Stimulated activated CD4-positive, alpha-beta T cell treated with anti-CD3 and anti-CD28 coated beads, TNF-alpha, amount 100 ng/mL, for 4 hours (primary cell): Measurements from ENCODE around the gene CYP4F11.
"Not testable (repeated sequence)": the region's sequence is repeated elsewhere in the genome, so short reads cannot be mapped to it uniquely, and the experiment has no call there.

Experiments
- DNase-seq, 3 experiments: peaks; one replicate each; pipeline ENCODE4 v3.0.0-alpha.2; 2020; ENCODE audit warnings: low read depth in 3 of 3

CYP4F11 gene

DNA sequence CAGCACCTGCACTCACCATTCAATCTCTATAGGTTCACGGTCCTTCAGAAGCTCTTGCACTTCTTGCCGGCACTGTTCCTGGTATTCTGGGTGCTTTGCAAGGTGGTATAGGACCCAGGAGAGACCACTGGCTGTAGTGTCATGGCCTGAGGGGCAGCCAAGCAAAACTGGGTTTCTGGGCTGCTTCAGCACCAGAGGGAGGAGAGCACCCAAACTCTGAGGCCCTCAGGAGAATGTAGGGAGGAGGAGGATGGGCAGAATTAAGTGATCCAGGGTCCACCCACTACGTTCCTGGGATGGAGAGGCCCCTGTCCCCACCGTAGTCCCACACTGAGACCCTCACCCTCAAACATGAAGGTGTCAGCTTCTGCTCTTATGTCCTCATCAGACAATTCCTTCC, 12.3 kb downstream of the CYP4F11 start:
- no peak for DNase-seq

DNA sequence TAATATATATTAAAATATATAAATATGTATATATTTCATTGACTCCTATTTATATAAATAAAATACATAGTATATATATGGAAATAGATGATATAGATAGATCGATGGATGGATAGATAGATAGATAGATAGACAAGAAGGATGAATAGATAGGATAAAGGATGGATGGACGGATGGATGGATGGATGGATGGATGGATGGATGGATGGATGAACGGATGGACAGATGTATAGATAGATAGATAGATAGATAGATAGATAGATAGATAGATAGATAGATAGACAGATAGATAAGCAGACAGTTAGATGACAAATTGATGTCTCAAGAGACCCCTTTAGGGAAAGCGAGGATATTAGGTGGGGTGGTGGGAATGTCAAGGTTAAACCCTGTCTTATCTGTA, 15.1 kb downstream of the CYP4F11 start:
- DNase-seq = no peak

DNA sequence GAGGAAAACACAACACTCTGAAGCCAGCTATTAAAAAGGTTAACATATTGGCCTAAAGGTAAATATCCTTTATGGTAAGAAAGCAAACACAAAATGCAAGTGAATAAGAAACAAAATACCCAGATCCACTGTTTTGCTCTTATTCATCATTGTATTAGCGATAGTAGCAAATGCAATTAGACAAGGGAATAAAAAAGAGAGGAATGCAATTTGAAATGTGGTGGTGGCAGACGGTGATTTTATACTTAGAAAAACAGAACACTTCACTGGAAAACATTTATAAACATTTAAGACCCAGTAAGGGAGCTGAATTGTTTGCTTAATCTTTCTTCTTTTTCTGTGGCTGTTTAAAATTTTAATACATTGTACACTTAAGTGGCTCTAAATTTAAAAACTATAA, 19.2 kb downstream of the CYP4F11 start:
- DNase-seq = no peak

DNA sequence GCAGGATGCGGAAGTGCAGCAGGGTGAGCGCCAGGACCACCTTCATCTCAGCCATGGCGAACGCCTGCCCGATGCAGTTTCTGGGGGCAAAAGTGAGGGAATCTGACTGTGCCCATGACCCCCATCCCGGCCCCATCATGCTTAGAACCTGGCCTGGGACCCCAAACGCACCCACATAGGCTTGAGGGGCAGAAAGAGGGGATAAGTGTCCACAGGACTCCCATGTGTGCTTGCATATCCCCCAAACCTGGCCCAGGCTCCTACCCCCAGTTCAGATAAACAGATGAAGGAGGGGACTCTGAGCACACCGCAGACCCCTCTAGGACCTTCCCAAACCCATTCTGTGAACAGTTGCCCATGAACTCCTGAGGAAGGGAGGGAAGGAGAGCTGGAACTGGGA, 20.5 kb downstream of the CYP4F11 start:
- no peak for DNase-seq

DNA sequence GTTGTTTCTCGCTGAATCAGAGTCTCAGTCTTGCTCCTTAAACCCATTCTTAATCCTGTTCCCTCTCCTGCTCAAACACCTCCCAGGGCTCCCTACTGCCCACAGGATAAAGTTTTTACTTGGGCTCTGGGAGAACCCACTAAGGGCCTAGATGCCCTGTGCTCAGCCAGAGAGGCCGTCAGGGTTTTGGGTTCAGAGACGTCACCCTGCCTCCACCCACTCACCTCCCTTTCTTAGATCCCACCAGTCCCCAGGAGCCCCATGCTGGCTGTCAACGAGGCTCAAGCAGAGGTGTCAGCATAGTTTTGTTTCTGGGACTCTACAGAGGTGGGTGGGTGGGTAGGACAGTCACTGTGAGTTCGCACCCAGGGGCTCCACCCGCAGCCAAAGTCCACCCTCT, 20.9 kb downstream of the CYP4F11 start:
- DNase-seq = no peak

DNA sequence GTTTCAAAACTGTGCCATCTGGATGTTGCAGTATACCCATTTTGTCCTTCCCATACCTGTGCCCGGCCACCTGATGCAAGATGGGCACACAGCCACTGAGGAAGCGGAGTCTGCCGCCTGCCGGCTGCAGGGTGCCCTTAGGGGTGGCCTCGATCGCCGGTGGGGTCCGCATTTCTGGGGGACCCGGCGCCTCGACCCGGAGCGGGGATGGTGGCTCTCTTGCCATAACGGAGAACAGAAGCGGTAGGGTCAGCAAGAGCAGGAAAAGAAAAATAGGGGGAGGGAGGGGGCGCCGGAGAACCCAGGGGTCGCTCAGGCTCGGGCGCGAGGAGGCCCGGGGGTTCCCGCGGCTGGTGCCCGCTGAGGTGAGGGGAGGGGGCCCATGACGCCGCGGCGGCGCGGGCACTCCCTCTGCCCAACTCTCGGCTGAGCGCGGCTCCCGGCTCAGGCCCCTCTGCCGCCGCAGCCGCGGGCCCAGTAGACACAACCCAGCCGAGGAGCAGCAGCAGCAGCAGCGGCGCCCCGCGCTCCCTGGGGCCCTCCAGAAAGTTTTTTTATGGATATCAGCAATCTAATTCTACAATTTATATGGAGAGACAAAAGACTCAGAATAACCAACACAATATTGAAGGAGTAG, 22.6 kb downstream of the CYP4F11 start:
- DNase-seq = no peak

DNA sequence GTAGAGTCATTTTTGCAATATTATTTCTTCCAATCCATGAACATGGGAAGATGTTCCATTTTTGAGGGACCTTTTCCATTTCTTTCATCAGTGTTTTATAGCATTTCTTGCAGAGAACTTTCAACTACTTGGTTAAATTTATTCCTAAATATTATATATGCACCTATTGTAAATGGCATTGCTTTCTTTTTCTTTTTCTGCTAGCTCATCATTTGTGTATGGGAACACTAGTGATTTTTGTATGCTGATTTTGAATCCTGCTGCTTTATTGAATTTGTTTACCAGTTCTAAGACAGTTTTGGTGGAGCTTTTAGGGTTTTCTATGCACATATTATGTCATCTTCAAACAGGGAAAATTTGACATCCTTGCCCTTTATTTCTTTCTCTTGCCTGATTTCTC, 29.3 kb downstream of the CYP4F11 start:
- DNase-seq = no peak

DNA sequence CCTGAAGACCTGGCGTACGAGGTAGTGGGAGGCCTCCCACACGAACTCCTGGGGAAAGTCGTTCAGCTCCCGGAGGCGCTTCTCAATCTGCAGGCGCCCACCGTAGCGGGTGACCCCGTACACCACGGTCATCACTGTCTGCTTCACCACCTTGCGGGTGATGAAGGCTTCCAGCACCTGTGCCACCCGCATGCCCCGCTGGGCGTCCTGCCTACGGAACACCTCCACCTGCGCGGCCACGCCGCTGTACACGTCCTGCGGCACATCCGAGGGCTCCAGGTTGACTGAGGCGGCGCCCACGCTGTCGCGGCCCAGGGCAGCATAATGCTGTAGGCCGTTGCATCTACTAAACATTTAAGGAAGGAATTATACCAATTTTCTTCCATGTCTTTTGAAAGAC, 31.4 kb downstream of the CYP4F11 start:
- DNase-seq = not testable (repeated sequence)

DNA sequence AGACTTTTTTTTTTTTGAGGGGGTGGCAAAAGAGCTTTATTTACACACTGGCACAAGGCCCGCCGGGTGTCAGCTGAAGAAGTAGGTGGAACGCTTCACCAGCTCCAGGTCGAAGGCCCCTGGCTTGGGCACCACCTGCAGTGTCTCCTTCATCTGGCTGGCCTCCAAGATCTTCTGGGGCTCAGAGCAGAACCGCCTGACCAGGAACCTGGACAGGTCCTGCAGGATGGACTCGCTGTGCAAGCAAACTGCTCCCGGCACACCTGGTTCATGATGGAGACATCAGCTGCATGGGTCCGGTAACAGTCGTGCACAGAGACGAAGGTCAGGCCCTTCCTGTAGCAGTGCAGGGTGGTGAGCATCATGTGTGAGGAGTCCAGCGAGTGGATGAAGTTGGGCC, 32.1 kb downstream of the CYP4F11 start:
- no peak for DNase-seq

DNA sequence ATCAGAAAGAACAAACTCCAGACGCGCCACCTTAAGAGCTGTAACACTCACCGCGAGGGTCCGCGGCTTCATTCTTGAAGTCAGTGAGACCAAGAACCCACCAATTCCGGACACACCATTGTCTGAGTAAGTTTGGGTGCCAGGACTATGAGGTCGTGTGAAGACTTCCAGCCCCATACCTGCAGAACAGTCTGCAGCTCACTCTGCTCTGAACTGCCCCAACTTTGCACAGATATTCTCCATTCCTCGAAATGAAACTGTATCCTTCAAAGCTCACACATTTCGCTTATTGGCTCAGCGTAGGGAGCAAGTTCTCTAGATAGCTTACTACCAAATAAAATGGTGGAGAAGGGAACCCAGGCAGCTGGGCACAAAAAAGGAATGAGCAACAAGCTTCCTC, 33.8 kb downstream of the CYP4F11 start:
- no peak for DNase-seq

DNA sequence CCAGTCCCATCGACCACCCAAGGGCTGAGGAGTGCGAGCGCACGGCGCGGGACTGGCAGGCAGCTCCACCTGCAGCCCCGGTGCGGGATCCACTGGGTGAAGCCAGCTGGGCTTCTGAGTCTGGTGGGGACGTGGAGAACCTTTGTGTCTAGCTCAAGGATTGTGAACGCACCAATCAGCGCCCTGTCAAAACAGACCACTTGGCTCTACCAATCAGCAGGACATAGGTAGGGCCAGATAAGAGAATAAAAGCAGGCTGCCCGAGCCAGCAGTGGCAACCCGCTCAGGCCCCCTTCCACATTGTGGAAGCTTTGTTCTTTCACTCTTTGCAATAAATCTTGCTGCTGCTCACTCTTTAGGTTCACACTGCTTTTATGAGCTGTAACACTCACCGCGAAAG, 34.3 kb downstream of the CYP4F11 start:
- not testable (repeated sequence) for DNase-seq

DNA sequence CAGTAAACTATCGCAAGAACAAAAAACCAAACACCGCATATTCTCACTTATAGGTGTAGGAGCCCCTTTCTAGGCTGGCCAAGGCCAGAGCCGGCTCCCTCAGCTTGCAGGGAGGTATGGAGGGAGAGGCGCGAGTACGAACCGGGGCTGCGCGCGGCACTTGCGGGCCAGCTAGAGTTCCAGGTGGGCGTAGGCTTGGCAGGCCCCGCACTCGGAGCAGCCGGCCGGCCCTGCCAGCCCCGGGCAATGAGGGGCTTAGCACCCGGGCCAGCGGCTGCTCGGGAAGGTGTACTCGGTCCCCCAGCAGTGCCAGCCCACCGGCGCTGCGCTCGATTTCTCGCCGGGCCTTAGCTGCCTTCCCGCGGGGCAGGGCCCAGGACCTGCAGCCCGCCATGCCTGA, 34.8 kb downstream of the CYP4F11 start:
- not testable (repeated sequence) for DNase-seq

DNA sequence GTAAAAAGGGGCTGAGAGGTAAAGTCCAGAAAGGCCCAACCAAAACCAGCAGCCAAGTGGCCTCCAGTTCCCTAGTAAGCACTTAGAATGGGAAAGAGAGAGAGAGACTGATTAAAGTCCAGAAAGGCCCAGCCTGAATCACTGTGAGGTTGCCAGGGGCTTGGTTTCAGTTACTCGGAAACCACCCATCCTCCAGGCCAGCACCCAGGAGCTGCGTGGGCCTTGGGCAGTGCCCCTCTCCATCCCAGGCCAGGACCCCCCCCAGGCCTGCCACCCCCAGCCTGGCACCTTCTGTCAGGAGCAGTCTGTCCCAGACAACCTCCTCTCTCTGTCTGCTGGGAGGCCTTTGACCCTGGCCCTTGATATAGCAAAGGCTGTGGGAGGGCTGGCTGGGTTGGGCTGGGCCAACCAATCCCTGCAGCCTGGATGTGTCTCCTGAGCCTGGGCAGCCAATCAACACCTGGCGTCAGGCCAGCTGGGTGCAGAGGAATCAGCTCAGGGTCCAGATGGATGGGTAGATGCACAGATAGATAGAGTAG, 36.5 kb downstream of the CYP4F11 start, which contains the start of gene CYP4F2:
CYP4F2 (minus strand) TSS at position 337 of the 539 bp plus-strand sequence. CDS start 463 bp downstream, outside the sequence.
- DNase-seq = no peak

DNA sequence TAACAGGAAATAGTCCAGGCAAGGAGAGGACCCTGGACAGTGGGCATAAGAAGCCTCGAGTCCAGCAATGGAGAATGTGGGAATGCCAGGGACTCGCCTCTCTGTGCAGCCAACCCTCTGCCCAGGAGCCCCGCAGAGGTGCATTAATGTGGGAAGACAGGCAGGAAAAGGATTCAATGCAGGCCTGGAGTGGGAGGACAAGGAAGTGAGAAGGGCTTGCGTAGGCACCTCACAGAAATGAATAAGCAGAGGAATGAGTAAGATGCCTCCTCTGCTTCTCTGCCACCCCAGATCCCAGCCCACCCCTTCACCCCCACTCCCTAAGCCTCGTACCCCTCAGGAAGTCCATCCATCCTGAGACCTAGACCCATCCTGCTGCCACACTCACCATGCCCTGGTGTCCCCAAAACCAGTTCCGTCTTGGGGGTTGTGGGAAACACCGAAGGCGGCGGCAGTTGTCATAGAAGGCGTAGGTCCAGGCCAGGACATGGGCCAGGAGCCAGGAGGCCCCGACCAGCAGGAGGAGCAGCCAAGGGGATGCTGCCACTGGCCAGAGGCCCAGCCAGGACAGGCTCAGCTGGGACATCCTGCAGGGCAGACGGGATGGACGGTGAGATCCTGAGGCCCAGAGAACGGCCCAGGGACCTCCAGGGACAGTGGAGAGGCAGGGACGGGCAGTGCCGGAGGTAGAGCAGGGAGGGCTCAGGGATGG, 37.1 kb downstream of the CYP4F11 start:
- DNase-seq = no peak

DNA sequence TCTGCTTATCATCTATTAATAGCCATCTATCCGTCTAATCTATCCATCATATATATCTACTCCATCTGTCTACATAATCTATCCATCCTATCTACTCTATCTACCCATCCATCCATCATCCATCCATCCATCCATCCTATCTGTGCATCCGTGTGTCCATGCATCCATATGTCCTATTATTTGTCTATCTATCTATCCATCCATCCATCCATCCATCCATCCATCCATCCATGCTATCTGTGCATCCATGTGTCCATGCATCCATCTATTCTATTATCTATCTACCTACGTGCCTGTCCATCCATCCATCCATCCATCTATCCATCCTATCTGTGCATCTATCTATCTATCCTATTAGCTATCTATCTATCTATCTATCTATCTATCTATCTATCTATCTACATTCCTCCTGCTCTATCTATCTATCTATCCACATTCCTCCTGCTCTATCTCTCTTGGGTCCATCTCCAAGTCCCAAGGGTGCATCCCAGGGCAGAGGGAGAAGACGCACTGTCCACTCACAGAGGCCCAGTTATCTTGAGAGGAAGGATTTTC, 38.4 kb downstream of the CYP4F11 start:
- no peak for DNase-seq

DNA sequence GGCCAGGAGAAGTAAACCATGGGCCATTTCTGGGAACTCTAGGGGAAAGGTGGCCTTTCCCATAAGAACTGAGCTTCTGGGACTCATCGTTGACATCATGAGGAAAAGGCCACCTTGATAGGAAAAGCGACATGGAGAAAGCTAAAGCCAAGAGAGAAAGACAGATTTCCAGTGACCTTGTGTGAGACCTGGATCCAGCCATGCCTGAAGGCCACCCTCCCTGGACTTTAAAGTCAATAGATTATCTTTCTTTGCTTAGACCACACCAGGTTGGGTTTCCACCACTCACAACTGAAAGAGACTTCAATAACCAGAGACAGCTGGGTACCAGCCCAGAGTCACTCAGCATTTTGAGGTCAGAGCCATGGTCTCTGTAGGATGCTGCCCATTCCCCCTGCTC, 40.0 kb downstream of the CYP4F11 start:
- no peak for DNase-seq

DNA sequence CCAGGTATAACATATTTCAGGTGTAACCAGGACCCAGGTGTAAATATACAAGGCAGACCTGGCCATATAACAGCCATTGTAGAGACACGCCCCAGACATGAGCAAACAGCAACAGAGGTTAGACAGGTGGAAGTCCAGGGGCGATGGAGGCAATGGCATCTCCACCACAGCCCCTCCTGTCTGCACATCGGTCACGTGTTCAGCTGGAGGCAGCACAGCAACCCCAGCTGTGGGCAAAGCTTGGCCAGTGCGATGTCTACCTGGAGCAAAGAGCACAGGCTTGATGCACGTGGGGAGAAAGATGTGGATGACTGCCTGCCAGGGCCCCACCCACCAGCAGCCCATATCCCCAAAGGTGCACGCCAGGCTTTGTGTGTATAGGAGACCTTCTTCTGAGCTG, 40.9 kb downstream of the CYP4F11 start:
- DNase-seq = no peak

DNA sequence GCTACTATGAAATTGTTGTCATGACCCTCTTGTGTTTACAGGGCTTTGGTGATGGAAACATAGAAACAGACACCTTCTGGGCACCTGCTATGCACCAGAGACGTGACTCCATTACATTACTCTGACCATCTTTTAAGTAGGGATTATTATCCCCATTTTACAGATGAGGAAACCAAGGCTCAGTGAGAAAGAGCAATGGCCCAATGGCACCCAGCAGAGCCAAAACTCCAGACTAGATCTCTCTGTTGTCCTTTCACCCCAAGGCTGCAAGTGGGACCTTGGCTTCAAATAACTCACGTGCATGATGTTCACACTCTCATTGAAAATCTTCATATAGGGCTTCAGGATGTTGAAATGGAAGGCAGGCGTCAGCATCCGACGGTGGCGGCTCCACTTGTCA, 42.3 kb downstream of the CYP4F11 start:
- no peak for DNase-seq

DNA sequence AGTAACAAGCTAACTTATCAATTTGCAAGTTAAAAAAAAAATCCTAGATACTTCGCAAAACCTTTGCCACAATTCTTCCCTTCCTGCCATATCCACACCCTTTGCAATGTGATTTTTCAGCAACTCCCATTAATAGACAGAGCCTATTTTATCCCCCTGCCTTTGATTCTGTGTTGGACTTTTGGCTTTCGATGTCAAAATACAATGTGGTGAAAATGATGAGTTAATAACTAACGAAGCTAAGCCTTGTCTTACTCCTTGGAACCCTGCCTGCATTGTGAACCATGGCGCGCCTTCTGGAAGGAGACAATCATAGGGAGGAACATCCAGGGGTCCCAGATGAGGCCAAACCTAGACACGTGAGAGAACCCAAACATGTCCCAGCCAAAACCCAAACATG, 42.9 kb downstream of the CYP4F11 start:
- DNase-seq = no peak

DNA sequence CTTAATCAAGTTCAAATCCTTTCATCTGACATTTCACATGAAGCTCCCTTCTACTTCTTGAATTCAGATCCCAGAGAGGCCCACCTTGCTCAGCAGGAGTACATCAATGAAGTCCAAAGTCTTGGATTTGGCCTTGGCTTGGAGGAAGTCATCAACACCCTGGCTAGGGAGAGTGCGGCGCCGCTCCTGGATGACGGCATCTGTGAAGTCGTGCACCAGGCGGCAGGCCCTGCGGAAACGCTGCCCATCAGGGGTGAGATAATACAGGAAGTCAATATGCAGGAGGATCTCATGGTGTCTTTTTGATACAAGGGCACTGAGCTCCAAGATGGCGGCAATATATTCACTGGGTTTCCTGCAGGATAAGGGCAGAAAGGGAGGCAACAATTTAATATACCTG, 45.0 kb downstream of the CYP4F11 start:
- not testable (repeated sequence) for DNase-seq

DNA sequence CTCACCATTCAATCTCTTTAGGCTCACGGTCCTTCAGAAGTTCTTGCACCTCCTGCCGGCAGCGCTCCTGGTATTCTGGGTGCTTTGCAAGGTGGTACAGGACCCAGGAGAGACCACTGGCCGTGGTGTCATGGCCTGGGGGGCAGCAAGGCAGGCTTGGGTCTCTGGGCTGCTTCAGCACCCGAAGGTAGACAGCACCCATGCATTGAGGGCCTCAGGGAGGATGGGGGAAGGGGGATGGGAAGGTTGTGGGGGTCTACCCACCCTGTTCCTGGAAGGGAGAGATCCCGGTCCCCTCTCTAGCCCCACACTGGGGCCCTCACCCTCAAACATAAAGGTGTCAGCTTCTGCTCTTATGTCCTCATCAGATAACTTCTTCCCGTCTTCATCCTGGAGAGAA, 48.4 kb downstream of the CYP4F11 start:
- DNase-seq = no peak

DNA sequence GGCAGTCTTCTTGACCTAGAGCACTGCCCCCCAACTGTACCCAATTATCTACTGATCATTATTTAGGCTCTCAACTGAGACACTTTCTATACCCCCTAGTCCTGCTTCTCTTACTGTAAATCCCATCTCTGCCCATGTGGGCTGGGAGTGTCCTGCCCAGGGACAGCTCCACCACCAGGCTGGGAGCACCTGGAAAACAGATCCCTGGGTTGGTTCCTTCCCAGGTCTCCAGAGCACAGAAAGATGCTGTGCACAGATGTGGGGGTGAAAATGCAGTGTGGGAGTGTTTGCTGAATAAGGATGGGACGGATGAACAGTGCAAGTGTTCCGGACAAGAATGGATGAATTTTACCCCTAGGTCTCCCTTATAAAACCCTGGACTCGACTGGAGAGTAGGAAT, 49.2 kb downstream of the CYP4F11 start:
- DNase-seq = no peak

DNA sequence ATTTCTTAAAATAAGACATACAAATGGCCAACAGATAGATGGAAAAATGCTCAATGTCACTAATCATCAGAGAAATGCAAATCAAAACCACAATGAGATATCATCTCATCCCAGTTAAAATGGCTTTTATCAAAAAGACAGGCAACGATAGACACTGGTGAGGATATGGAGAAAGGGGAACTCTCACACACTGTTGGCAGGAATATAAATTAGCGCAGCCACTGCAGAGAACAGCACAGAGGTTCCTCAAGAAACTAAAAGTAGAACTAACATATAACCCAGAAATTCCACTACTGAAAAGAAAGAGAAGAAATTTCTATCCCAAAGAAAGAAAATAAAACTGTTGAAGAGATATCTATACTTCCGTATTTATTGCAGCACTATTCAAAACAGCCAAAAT, 51.0 kb downstream of the CYP4F11 start:
- DNase-seq = not testable (repeated sequence)
